MM.1S (cell line): Measurements from ENCODE around the gene CROT.
A peak's percentile ranks its signal among the peaks of the same experiment; 100 is the strongest.
"Not testable (repeated sequence)": the region's sequence is repeated elsewhere in the genome, so short reads cannot be mapped to it uniquely, and the experiment has no call there.

Source experiments
- DNase-seq: peaks from one replicate; pipeline ENCODE4 v3.0.0-alpha.2; 2015
- H2AFZ ChIP-seq: fragments of 300-600 bp; sonication (generic); 2 replicates; pipeline ENCODE4 v1.6.0; 2016; ENCODE audit warnings: antibody characterized with exemption, low read length
- H3F3A ChIP-seq: fragments of 300-600 bp; sonication (generic); 2 replicates; pipeline ENCODE4 v1.6.1; 2016; ENCODE audit warnings: mild to moderate bottlenecking, antibody characterized with exemption, low read length, moderate library complexity, mixed read lengths; ENCODE audit not compliant: insufficient read depth
- H3K27ac ChIP-seq: fragments of 300-600 bp; sonication (generic); 2 replicates; pipeline ENCODE4 v1.5.1; 2016; ENCODE audit warnings: mild to moderate bottlenecking, low read length
- H3K27me3 ChIP-seq: fragments of 300-600 bp; sonication (generic); replicated peaks from 2 replicates; pipeline ENCODE4 v1.6.0; 2016; ENCODE audit warnings: low read length; ENCODE audit not compliant: insufficient read depth
- H3K36me3 ChIP-seq: fragments of 300-600 bp; sonication (generic); replicated peaks from 2 replicates; pipeline ENCODE4 v1.6.1; 2016; ENCODE audit warnings: mild to moderate bottlenecking, low read length, mixed read lengths; ENCODE audit not compliant: insufficient read depth
- H3K4me1 ChIP-seq: fragments of 300-600 bp; sonication (generic); 2 replicates; pipeline ENCODE4 v1.6.1; 2016; ENCODE audit warnings: low read length, mixed read lengths
- H3K4me2 ChIP-seq: fragments of 300-600 bp; sonication (generic); 2 replicates; pipeline ENCODE4 v1.6.0; 2016; ENCODE audit warnings: low read depth, low read length
- H3K4me3 ChIP-seq: fragments of 300-600 bp; sonication (generic); 2 replicates; pipeline ENCODE4 v1.5.1; 2016; ENCODE audit warnings: low read length, mixed read lengths
- H3K79me2 ChIP-seq: fragments of 300-600 bp; sonication (generic); 2 replicates; pipeline ENCODE4 v1.6.1; 2016; ENCODE audit warnings: mixed run types, low read length, mixed read lengths
- H3K9ac ChIP-seq: fragments of 300-600 bp; sonication (generic); 2 replicates; pipeline ENCODE4 v1.6.1; 2016; ENCODE audit warnings: low read length, mixed read lengths
- H3K9me2 ChIP-seq: fragments of 300-600 bp; sonication (generic); replicated peaks from 2 replicates; pipeline ENCODE4 v1.6.1; 2016; ENCODE audit warnings: mild to moderate bottlenecking, low read length, mixed read lengths; ENCODE audit not compliant: insufficient read depth
- H3K9me3 ChIP-seq: fragments of 300-600 bp; sonication (generic); replicated peaks from 2 replicates; pipeline ENCODE4 v1.6.1; 2016; ENCODE audit warnings: mild to moderate bottlenecking, low read length, mixed read lengths; ENCODE audit not compliant: insufficient read depth
- H4K20me1 ChIP-seq: fragments of 300-600 bp; sonication (generic); 2 replicates; pipeline ENCODE4 v1.6.1; 2016; ENCODE audit warnings: mild to moderate bottlenecking, low read length, moderate library complexity, mixed read lengths; ENCODE audit not compliant: insufficient read depth
- EZH2 ChIP-seq: fragments of 300-600 bp; sonication (generic); optimal IDR thresholded peaks from 2 replicates; pipeline ENCODE3; 2017; ENCODE audit warnings: low read depth, mild to moderate bottlenecking, antibody characterized with exemption, low read length, mixed read lengths
- EZH2phosphoT487 ChIP-seq: fragments of 300-600 bp; sonication (generic); IDR thresholded peaks from 2 replicates; pipeline ENCODE4 v1.6.1; 2018; ENCODE audit warnings: antibody characterized with exemption, low read length
- TF ChIP-seq, protein P1 (sequence below): fragments of 300-600 bp; sonication (generic); IDR thresholded peaks from 2 replicates; pipeline ENCODE4 v1.5.1; 2016; ENCODE audit warnings: antibody characterized with exemption, low read length, mixed read lengths

The CROT gene

GRCh38 chr7:87317691-87318245 is 27.7 kb upstream of the CROT start:
- H2AFZ ChIP-seq: no peak overlapping the region
- H3F3A ChIP-seq: peaks cover 6% of the 10 kb centered on the region; the same call in 1 of the 2 replicates
- H3K9me3 ChIP-seq: no peaks in the 10 kb centered on the region
- H3K9me2 ChIP-seq: no peaks in the 10 kb centered on the region
- H4K20me1 ChIP-seq: no peaks in the 10 kb centered on the region
- peaks cover 34% of the 10 kb centered on the region for H3K4me1 ChIP-seq
- H3K4me2 ChIP-seq: no peak overlapping the region
- H3K36me3 ChIP-seq: no peaks in the 10 kb centered on the region
- no peak overlapping the region for H3K4me3 ChIP-seq
- H3K27me3 ChIP-seq: no peaks in the 10 kb centered on the region
- H3K9ac ChIP-seq: no peak overlapping the region
- no peaks in the 10 kb centered on the region for H3K79me2 ChIP-seq
- TF ChIP-seq, protein P1, sequence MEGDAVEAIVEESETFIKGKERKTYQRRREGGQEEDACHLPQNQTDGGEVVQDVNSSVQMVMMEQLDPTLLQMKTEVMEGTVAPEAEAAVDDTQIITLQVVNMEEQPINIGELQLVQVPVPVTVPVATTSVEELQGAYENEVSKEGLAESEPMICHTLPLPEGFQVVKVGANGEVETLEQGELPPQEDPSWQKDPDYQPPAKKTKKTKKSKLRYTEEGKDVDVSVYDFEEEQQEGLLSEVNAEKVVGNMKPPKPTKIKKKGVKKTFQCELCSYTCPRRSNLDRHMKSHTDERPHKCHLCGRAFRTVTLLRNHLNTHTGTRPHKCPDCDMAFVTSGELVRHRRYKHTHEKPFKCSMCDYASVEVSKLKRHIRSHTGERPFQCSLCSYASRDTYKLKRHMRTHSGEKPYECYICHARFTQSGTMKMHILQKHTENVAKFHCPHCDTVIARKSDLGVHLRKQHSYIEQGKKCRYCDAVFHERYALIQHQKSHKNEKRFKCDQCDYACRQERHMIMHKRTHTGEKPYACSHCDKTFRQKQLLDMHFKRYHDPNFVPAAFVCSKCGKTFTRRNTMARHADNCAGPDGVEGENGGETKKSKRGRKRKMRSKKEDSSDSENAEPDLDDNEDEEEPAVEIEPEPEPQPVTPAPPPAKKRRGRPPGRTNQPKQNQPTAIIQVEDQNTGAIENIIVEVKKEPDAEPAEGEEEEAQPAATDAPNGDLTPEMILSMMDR: no peak
- TF ChIP-seq EZH2: no peak
- no peak for TF ChIP-seq EZH2phosphoT487
- no peak overlapping the region for H3K27ac ChIP-seq
- DNase-seq: no peak

DNA sequence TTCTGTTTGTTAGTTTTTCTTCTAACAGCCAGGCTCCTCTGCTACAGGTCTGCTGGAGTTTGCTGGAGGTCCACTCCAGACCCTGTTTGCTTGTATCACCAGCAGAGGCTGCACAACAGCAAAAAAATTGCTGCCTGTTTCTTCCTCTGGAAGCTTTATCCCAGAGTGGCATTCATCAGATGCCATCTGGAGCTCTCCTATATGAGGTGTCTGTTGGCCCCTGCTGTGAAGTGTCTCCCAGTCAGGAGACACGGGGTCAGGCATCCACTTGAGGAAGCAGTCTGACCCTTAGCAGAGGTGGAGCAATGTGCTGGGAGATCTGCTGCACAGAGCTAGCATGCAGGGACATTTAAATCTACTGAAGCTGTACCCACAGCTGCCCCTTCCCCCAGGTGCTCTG is 26.7 kb upstream of the CROT start:
- Histone ChIP-seq H4K20me1 (no peaks in the 10 kb centered on the region), H2AFZ (peak overlapping the region; percentile 92), H3K9me2 (no peaks in the 10 kb centered on the region), H3K27me3 (no peaks in the 10 kb centered on the region), H3K79me2 (no peaks in the 10 kb centered on the region), H3K4me1 (peaks cover 34% of the 10 kb centered on the region), H3K9ac (peak overlapping the region; percentile 65; the same call in 1 of the 2 replicates), H3K4me3 (peak overlapping the region; percentile 65), H3F3A (peaks cover 6% of the 10 kb centered on the region; the same call in 1 of the 2 replicates), H3K36me3 (no peaks in the 10 kb centered on the region), H3K27ac (peak overlapping the region; percentile 81; the same call in 1 of the 2 replicates), H3K4me2 (peak overlapping the region; percentile 95; the same call in 1 of the 2 replicates), H3K9me3 (no peaks in the 10 kb centered on the region)
- no peak for TF ChIP-seq EZH2phosphoT487
- TF ChIP-seq, protein P1: peak; percentile 7; the same call in 1 of the 2 replicates
- TF ChIP-seq EZH2: no peak
- DNase-seq: peak; percentile 15

- H3K27ac ChIP-seq: peak overlapping the region; percentile 81; the same call in 1 of the 2 replicates
- H3K4me3 ChIP-seq: peak overlapping the region; percentile 65
- DNase-seq: peak; percentile 75
- H3F3A ChIP-seq, H3K9me2 ChIP-seq, H3K36me3 ChIP-seq, H3K27me3 ChIP-seq, H3K9me3 ChIP-seq, H4K20me1 ChIP-seq, H3K79me2 ChIP-seq: not testable (repeated sequence)
- H2AFZ ChIP-seq: peak overlapping the region; percentile 92
- peak overlapping the region; percentile 95 for H3K4me2 ChIP-seq
- peaks cover 34% of the 10 kb centered on the region for H3K4me1 ChIP-seq
- peak overlapping the region; percentile 65 for H3K9ac ChIP-seq
Observed at GRCh38 chr7:87319154-87319581, 26.3 kb upstream of the CROT start.

- H3K9me2 ChIP-seq: no peaks in the 10 kb centered on the region
- no peaks in the 10 kb centered on the region for H3K9me3 ChIP-seq
- H3K4me1 ChIP-seq: peaks cover 10% of the 10 kb centered on the region
- no peak overlapping the region for H2AFZ ChIP-seq
- TF ChIP-seq, protein P1: no peak
- TF ChIP-seq EZH2: no peak
- no peak for TF ChIP-seq EZH2phosphoT487
- H3K4me3 ChIP-seq: no peak overlapping the region
- no peaks in the 10 kb centered on the region for H3K36me3 ChIP-seq
- H3K27ac ChIP-seq: no peak overlapping the region
- no peak overlapping the region for H3K4me2 ChIP-seq
- H3K79me2 ChIP-seq: no peaks in the 10 kb centered on the region
- H3K9ac ChIP-seq: no peak overlapping the region
- H3K27me3 ChIP-seq: no peaks in the 10 kb centered on the region
- 0 out of 2 replicates have a peak, but pooled peaks cover 6% of the 10 kb centered on the region for H3F3A ChIP-seq
- no peak for DNase-seq
- H4K20me1 ChIP-seq: no peaks in the 10 kb centered on the region
Observed at GRCh38 chr7:87322912-87323311, 22.6 kb upstream of the CROT start.
